ENCODE measurements around the gene FKBP2.
"Not testable (repeated sequence)": the region's sequence is repeated elsewhere in the genome, so short reads cannot be mapped to it uniquely, and the experiment has no call there.

The FKBP2 gene

GRCh38 chr11:64232967-64233315 is 8.0 kb upstream of the FKBP2 start:
- peak in 4 of 58 donors; percentile 23 to 46 (median 26) for DNase-seq

- peak in 47 of 58 donors; percentile 26 to 74 (median 57) for DNase-seq
Observed at GRCh38 chr11:64233913-64234586, 6.8 kb upstream of the FKBP2 start, which contains the start of gene VEGFB. VEGFB (plus strand) TSS chr11:64234584; CDS start chr11:64234834, 250 bp downstream.

- DNase-seq = peak in 5 of 58 donors; percentile 22 to 45 (median 29)
Observed at GRCh38 chr11:64234647-64235379, 6.1 kb upstream of the FKBP2 start.

- DNase-seq = no peak
Observed at GRCh38 chr11:64235437-64236161, 5.3 kb upstream of the FKBP2 start.

- DNase-seq = no peak
Observed at GRCh38 chr11:64237484-64237951, 3.4 kb upstream of the FKBP2 start.

- DNase-seq = no peak
Observed at GRCh38 chr11:64238076-64238475, 2.8 kb upstream of the FKBP2 start.

GRCh38 chr11:64238999-64239398 is 1.9 kb upstream of the FKBP2 start:
- peak in 2 of 58 donors; percentile 17 to 24 for DNase-seq

- DNase-seq = peak in 6 of 58 donors; percentile 46 to 68 (median 50)
Observed at GRCh38 chr11:64239662-64240434, 1.0 kb upstream of the FKBP2 start.

- DNase-seq = peak; percentile 92 to 100 (median 99)
Observed at GRCh38 chr11:64241241-64241490, 271 bp downstream of the FKBP2 start.

GRCh38 chr11:64241491-64242374 is 838 bp downstream of the FKBP2 start:
- peak in 2 of 58 donors; percentile 58 to 79 for DNase-seq

- no peak for DNase-seq
Observed at GRCh38 chr11:64243236-64243854, 2.5 kb downstream of the FKBP2 start.

- no peak for DNase-seq
Observed at GRCh38 chr11:64244107-64244506, 3.2 kb downstream of the FKBP2 start.

GRCh38 chr11:64244966-64245365 is 4.1 kb downstream of the FKBP2 start:
- no peak for DNase-seq

- DNase-seq = peak in 27 of 58 donors; percentile 16 to 60 (median 33)
Observed at GRCh38 chr11:64245401-64245796, 4.5 kb downstream of the FKBP2 start.

- peak in 23 of 58 donors; percentile 16 to 55 (median 36) for DNase-seq
Observed at GRCh38 chr11:64245797-64246620, 5.1 kb downstream of the FKBP2 start.

GRCh38 chr11:64246621-64246870 is 5.7 kb downstream of the FKBP2 start:
- DNase-seq = not testable (repeated sequence)

- peak in 57 of 58 donors; percentile 37 to 90 (median 78) for DNase-seq
Observed at GRCh38 chr11:64246871-64247728, 6.2 kb downstream of the FKBP2 start, which contains the start of gene PPP1R14B. PPP1R14B (minus strand) TSS chr11:64246943; CDS start chr11:64246673, 270 bp downstream.
